A549 (cell line): ENCODE results near the gene SLC46A1.

Experiments
- HDAC2 ChIP-seq: fragments of 200-600 bp; sonication (generic); IDR thresholded peaks from 2 replicates; pipeline ENCODE4 v1.6.1; 2016
- MAFK ChIP-seq: fragments of 450-650 bp; IDR thresholded peaks from 2 replicates; pipeline ENCODE4 v1.6.1; 2014; ENCODE audit not compliant: partially characterized antibody
- MYC ChIP-seq: IDR thresholded peaks from 2 replicates; pipeline ENCODE4 v1.6.1; 2012; ENCODE audit warnings: mild to moderate bottlenecking, inconsistent platforms, low read length, improper control_type of control experiment, borderline replicate concordance
- NR3C1 ChIP-seq: fragments of >200 bp; sonication (Bioruptor Twin); formaldehyde crosslinking; IDR thresholded peaks from 3 replicates; pipeline ENCODE4 v1.6.1; 2017
- POLR2A ChIP-seq: IDR thresholded peaks from 2 replicates; pipeline ENCODE4 v1.6.1; 2012; ENCODE audit warnings: mild to moderate bottlenecking, low read length
- RFX5 ChIP-seq: fragments of 450-650 bp; IDR thresholded peaks from 2 replicates; pipeline ENCODE4 v1.7.1; 2014; ENCODE audit warnings: antibody characterized with exemption, mild to moderate bottlenecking, moderate library complexity
- TP53 ChIP-seq: fragments of 250-450 bp; sonication (Bioruptor Pico); IDR thresholded peaks from 2 replicates; pipeline ENCODE4 v1.5.0; 2021; ENCODE audit warnings: mild to moderate bottlenecking, moderate library complexity
- TF ChIP-seq, protein P1 (sequence below): fragments of 150-350 bp; IDR thresholded peaks from 2 replicates; pipeline ENCODE4 v1.6.1; 2014; ENCODE audit warnings: low read depth, mild to moderate bottlenecking, low read length
- TF ChIP-seq, protein P2 (sequence below): fragments of >200 bp; sonication (Bioruptor Twin); formaldehyde crosslinking; IDR thresholded peaks from 3 replicates; pipeline ENCODE4 v1.5.1; 2016
- TF ChIP-seq, protein P3 (sequence below): IDR thresholded peaks from 2 replicates; pipeline ENCODE4 v1.6.1; 2012
- TF ChIP-seq, protein P4 (sequence below): IDR thresholded peaks from 2 replicates; pipeline ENCODE4 v1.6.1; 2012

DNA sequence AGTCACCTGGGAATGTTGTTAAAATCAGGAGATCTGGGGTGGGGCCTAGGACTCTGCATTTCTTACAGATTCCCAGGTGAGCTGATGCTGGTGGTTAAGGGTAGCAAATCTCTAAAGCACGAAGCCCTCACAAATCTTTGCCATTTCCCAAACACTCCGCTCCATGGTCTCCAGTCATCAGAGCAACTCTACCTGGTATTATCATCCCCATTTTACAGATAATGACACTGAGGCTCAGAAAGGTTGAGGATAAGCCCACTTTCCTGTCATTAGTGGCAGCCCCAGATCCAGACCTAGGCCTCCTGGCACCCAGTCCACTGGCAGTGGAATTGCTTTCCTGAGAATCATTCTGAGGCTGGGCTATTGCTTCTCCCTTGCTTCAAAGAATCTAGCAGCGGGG lies 8.7 kb downstream of the SLC46A1 start:
- TF ChIP-seq, protein P1, sequence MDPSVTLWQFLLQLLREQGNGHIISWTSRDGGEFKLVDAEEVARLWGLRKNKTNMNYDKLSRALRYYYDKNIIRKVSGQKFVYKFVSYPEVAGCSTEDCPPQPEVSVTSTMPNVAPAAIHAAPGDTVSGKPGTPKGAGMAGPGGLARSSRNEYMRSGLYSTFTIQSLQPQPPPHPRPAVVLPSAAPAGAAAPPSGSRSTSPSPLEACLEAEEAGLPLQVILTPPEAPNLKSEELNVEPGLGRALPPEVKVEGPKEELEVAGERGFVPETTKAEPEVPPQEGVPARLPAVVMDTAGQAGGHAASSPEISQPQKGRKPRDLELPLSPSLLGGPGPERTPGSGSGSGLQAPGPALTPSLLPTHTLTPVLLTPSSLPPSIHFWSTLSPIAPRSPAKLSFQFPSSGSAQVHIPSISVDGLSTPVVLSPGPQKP, result no peak
- TF ChIP-seq, protein P2, sequence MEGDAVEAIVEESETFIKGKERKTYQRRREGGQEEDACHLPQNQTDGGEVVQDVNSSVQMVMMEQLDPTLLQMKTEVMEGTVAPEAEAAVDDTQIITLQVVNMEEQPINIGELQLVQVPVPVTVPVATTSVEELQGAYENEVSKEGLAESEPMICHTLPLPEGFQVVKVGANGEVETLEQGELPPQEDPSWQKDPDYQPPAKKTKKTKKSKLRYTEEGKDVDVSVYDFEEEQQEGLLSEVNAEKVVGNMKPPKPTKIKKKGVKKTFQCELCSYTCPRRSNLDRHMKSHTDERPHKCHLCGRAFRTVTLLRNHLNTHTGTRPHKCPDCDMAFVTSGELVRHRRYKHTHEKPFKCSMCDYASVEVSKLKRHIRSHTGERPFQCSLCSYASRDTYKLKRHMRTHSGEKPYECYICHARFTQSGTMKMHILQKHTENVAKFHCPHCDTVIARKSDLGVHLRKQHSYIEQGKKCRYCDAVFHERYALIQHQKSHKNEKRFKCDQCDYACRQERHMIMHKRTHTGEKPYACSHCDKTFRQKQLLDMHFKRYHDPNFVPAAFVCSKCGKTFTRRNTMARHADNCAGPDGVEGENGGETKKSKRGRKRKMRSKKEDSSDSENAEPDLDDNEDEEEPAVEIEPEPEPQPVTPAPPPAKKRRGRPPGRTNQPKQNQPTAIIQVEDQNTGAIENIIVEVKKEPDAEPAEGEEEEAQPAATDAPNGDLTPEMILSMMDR, result no peak
- TF ChIP-seq, protein P3, sequence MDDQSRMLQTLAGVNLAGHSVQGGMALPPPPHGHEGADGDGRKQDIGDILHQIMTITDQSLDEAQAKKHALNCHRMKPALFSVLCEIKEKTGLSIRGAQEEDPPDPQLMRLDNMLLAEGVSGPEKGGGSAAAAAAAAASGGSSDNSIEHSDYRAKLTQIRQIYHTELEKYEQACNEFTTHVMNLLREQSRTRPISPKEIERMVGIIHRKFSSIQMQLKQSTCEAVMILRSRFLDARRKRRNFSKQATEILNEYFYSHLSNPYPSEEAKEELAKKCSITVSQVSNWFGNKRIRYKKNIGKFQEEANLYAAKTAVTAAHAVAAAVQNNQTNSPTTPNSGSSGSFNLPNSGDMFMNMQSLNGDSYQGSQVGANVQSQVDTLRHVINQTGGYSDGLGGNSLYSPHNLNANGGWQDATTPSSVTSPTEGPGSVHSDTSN, result no peak
- TF ChIP-seq NR3C1 (no peak), POLR2A (no peak), MYC (no peak), TP53 (CRISPR knock-in tag) (no peak), MAFK (no peak), HDAC2 (no peak), RFX5 (no peak)
- TF ChIP-seq, protein P4, sequence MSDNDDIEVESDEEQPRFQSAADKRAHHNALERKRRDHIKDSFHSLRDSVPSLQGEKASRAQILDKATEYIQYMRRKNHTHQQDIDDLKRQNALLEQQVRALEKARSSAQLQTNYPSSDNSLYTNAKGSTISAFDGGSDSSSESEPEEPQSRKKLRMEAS, result no peak
